Mammary epithelial cell (primary cell): ENCODE results near the gene CHI3L1.

Experiments
- CTCF ChIP-seq, 2 donors: IDR thresholded peaks in 1 of 2; conservative IDR thresholded peaks in 1 of 2; 2 replicates each; pipeline ENCODE4 v1.5.1; 2011 to 2012; ENCODE audit warnings: inconsistent platforms in 2 of 2, low read length in 2 of 2, mild to moderate bottlenecking in 2 of 2, control low read depth in 1 of 2, low read depth in 1 of 2; ENCODE audit not compliant: insufficient read depth in 1 of 2; ENCODE audit errors: extremely low read depth in 1 of 2
- EZH2 ChIP-seq: IDR thresholded peaks from 2 replicates; pipeline ENCODE4 v1.6.1; 2012; ENCODE audit warnings: low read length, inconsistent platforms, borderline replicate concordance

- TF ChIP-seq CTCF (conservative IDR thresholded peaks at IDR 0.05 in 1 of 2, IDR thresholded peaks at IDR 0.05 in 1 of 2; ENCODE audit: extremely low read depth in 1 of 2, insufficient read depth in 1 of 2, low read depth in 1 of 2, low read length in 2 of 2): no peak
- TF ChIP-seq EZH2: no peak
Observed at GRCh38 chr1:203167026-203167912, 19.2 kb downstream of the CHI3L1 start.
